ENCODE data around the gene CD83. TPM values are rescaled to one million over a fixed set of nuclear protein-coding genes. Genes with fewer than 3 reads are reported as not detected.

CD83 gene
- total RNA-seq, 1 experiment from 2014 or later: 6.5 TPM

- DNase-seq: no peak
- H3K4me1 Mint-ChIP-seq (ENCODE audit: low read depth, unreplicated experiment): no peaks in the 10 kb centered on the region
- CTCF ChIA-PET: no interaction called here
- TF ChIP-seq CTCF (IDR thresholded peaks at IDR 0.05; ENCODE audit: unreplicated experiment): no peak
- H3K36me3 Mint-ChIP-seq (ENCODE audit: insufficient read depth, unreplicated experiment): no peaks in the 10 kb centered on the region
- intact Hi-C loops (cut with micrococcal nuclease; ENCODE audit: unreplicated experiment): no loop called here
- BruUV-seq (replicated peaks): no TSS peak
- no peaks in the 10 kb centered on the region for H3K9me3 Mint-ChIP-seq (ENCODE audit: low read depth, unreplicated experiment)
- H3K27ac Mint-ChIP-seq (ENCODE audit: unreplicated experiment): no peak overlapping the region
- no peaks in the 10 kb centered on the region for H3K27me3 Mint-ChIP-seq (ENCODE audit: unreplicated experiment)
- no peak overlapping the region for H3K4me3 Mint-ChIP-seq (ENCODE audit: low read depth, unreplicated experiment)
Observed at GRCh38 chr6:14131579-14131978, 14.0 kb downstream of the CD83 start.

- Mint-ChIP-seq H3K9me3 (ENCODE audit: low read depth, unreplicated experiment) (no peaks in the 10 kb centered on the region), H3K4me3 (ENCODE audit: low read depth, unreplicated experiment) (no peak overlapping the region), H3K36me3 (ENCODE audit: insufficient read depth, unreplicated experiment) (no peaks in the 10 kb centered on the region), H3K27ac (ENCODE audit: unreplicated experiment) (no peak overlapping the region), H3K27me3 (ENCODE audit: unreplicated experiment) (no peaks in the 10 kb centered on the region), H3K4me1 (ENCODE audit: low read depth, unreplicated experiment) (no peaks in the 10 kb centered on the region)
- CTCF ChIA-PET: no interaction called here
- intact Hi-C loops (cut with micrococcal nuclease; ENCODE audit: unreplicated experiment): no loop called here
- no peak for DNase-seq
- no peak for TF ChIP-seq CTCF (IDR thresholded peaks at IDR 0.05; ENCODE audit: unreplicated experiment)
- no TSS peak for BruUV-seq (replicated peaks)
Observed at GRCh38 chr6:14132244-14132920, 14.8 kb downstream of the CD83 start.

- BruUV-seq (replicated peaks): no TSS peak
- intact Hi-C loops (cut with micrococcal nuclease; ENCODE audit: unreplicated experiment): no loop called here
- Mint-ChIP-seq H3K27me3 (ENCODE audit: unreplicated experiment) (no peaks in the 10 kb centered on the region), H3K9me3 (ENCODE audit: low read depth, unreplicated experiment) (no peaks in the 10 kb centered on the region), H3K4me3 (ENCODE audit: low read depth, unreplicated experiment) (no peak overlapping the region), H3K36me3 (ENCODE audit: insufficient read depth, unreplicated experiment) (no peaks in the 10 kb centered on the region), H3K4me1 (ENCODE audit: low read depth, unreplicated experiment) (no peaks in the 10 kb centered on the region), H3K27ac (ENCODE audit: unreplicated experiment) (no peak overlapping the region)
- CTCF ChIA-PET: no interaction called here
- no peak for TF ChIP-seq CTCF (IDR thresholded peaks at IDR 0.05; ENCODE audit: unreplicated experiment)
- DNase-seq: no peak
Observed at GRCh38 chr6:14132921-14133275, 15.3 kb downstream of the CD83 start.

- Mint-ChIP-seq H3K27ac (ENCODE audit: unreplicated experiment) (no peak overlapping the region), H3K4me3 (ENCODE audit: low read depth, unreplicated experiment) (no peak overlapping the region), H3K27me3 (ENCODE audit: unreplicated experiment) (no peaks in the 10 kb centered on the region), H3K9me3 (ENCODE audit: low read depth, unreplicated experiment) (no peaks in the 10 kb centered on the region), H3K36me3 (ENCODE audit: insufficient read depth, unreplicated experiment) (no peaks in the 10 kb centered on the region), H3K4me1 (ENCODE audit: low read depth, unreplicated experiment) (no peaks in the 10 kb centered on the region)
- CTCF ChIA-PET: no interaction called here
- no peak for DNase-seq
- BruUV-seq (replicated peaks): no TSS peak
- intact Hi-C loops (cut with micrococcal nuclease; ENCODE audit: unreplicated experiment): no loop called here
- TF ChIP-seq CTCF (IDR thresholded peaks at IDR 0.05; ENCODE audit: unreplicated experiment): no peak
Observed at GRCh38 chr6:14134211-14134910, 16.8 kb downstream of the CD83 start.
